ENCODE data around the gene PDIA4.

DNA sequence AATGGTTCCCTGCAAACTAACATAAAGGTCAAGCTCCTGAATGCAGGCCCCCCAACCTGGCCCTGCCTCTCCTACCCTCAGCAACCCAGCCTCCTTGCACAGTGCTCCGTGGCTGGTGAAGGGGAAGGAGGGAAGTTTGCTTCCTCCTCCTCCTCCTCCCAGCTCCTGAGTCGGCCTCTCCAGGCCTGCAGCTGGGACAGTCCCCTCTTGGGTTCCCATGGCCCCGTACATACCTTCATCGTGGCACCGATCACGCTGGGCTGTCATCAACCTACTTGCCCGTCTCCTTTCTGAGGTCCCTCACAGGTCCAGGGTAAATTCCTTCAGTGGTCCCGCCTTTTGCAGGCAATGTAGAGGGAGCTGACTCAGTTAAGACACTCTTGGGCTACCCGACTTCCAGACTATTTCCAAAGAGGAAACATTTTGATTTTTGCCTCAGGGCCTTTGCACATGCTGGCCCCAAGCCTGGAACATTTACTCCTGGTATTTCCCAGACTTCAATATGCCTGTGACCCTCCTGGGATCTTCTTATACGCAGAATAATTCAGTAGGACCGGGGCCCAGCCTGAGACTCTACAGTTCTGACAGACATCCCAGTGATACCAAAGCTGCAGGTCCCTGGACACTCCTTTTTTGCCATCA is 26.8 kb downstream of the PDIA4 start:
- TF ChIP-seq, protein P1, sequence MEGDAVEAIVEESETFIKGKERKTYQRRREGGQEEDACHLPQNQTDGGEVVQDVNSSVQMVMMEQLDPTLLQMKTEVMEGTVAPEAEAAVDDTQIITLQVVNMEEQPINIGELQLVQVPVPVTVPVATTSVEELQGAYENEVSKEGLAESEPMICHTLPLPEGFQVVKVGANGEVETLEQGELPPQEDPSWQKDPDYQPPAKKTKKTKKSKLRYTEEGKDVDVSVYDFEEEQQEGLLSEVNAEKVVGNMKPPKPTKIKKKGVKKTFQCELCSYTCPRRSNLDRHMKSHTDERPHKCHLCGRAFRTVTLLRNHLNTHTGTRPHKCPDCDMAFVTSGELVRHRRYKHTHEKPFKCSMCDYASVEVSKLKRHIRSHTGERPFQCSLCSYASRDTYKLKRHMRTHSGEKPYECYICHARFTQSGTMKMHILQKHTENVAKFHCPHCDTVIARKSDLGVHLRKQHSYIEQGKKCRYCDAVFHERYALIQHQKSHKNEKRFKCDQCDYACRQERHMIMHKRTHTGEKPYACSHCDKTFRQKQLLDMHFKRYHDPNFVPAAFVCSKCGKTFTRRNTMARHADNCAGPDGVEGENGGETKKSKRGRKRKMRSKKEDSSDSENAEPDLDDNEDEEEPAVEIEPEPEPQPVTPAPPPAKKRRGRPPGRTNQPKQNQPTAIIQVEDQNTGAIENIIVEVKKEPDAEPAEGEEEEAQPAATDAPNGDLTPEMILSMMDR (IDR thresholded peaks at IDR 0.05), result no peak
- no peak for TF ChIP-seq POLR2A (IDR thresholded peaks at IDR 0.05)

All from heart left ventricle (tissue), 13 donors.